Parathyroid adenoma (tissue), 2 donors: Measurements from ENCODE around the gene KLHL29.

Experiments used
- H2AFZ ChIP-seq: fragments of 300-600 bp; sonication (generic); one replicate; pipeline ENCODE4 v1.7.0; 2017; ENCODE audit warnings: antibody characterized with exemption, mild to moderate bottlenecking
- H3K27ac ChIP-seq: fragments of 300-600 bp; sonication (generic); one replicate; pipeline ENCODE4 v1.7.0; 2017
- H3K27me3 ChIP-seq: fragments of 300-600 bp; sonication (generic); one replicate; pipeline ENCODE4 v1.7.0; 2017; ENCODE audit warnings: low read length; ENCODE audit not compliant: control insufficient read depth, insufficient read depth
- H3K36me3 ChIP-seq: fragments of 300-600 bp; sonication (generic); one replicate; pipeline ENCODE4 v1.7.0; 2017; ENCODE audit warnings: low read length; ENCODE audit not compliant: control insufficient read depth, insufficient read depth
- H3K4me1 ChIP-seq: fragments of 300-600 bp; sonication (generic); one replicate; pipeline ENCODE4 v1.7.0; 2017; ENCODE audit warnings: control low read depth
- H3K4me2 ChIP-seq: fragments of 300-600 bp; sonication (generic); one replicate; pipeline ENCODE4 v1.7.0; 2017; ENCODE audit warnings: low read length
- H3K4me3 ChIP-seq: fragments of 300-600 bp; sonication (generic); one replicate; pipeline ENCODE4 v1.7.0; 2017; ENCODE audit warnings: low read depth, low read length
- H3K79me2 ChIP-seq: fragments of 300-600 bp; sonication (generic); one replicate; pipeline ENCODE4 v1.7.0; 2017; ENCODE audit warnings: control low read depth
- H3K9ac ChIP-seq: fragments of 300-600 bp; sonication (generic); one replicate; pipeline ENCODE4 v1.7.0; 2017; ENCODE audit warnings: mild to moderate bottlenecking
- H3K9me3 ChIP-seq: fragments of 300-600 bp; sonication (generic); one replicate; pipeline ENCODE4 v1.7.0; 2017; ENCODE audit warnings: low read length; ENCODE audit not compliant: control insufficient read depth
- CTCF ChIP-seq: fragments of 300-600 bp; sonication (generic); IDR thresholded peaks from one replicate; pipeline ENCODE4 v1.7.0; 2017; ENCODE audit warnings: antibody characterized with exemption, mild to moderate bottlenecking
- donor health status: primary hyperparathyroidism.

The KLHL29 gene

GRCh38 chr2:23563673-23564614 is 179.0 kb downstream of the KLHL29 start:
- Histone ChIP-seq H2AFZ (no peak overlapping the region), H3K9me3 (no peaks in the 10 kb centered on the region), H3K27ac (no peak overlapping the region), H3K79me2 (no peaks in the 10 kb centered on the region), H3K36me3 (no peaks in the 10 kb centered on the region), H3K27me3 (no peaks in the 10 kb centered on the region), H3K9ac (no peak overlapping the region), H3K4me1 (no peaks in the 10 kb centered on the region), H3K4me3 (no peak overlapping the region), H3K4me2 (no peak overlapping the region)
- TF ChIP-seq CTCF = no peak

- TF ChIP-seq CTCF = no peak
- no peak overlapping the region for H3K4me3 ChIP-seq
- H2AFZ ChIP-seq = no peak overlapping the region
- H3K79me2 ChIP-seq = no peaks in the 10 kb centered on the region
- no peaks in the 10 kb centered on the region for H3K27me3 ChIP-seq
- H3K27ac ChIP-seq = no peak overlapping the region
- no peak overlapping the region for H3K9ac ChIP-seq
- no peak overlapping the region for H3K4me2 ChIP-seq
- no peaks in the 10 kb centered on the region for H3K36me3 ChIP-seq
- H3K9me3 ChIP-seq = no peaks in the 10 kb centered on the region
- H3K4me1 ChIP-seq = no peaks in the 10 kb centered on the region
Measured at GRCh38 chr2:23564615-23564960, 179.6 kb downstream of the KLHL29 start.

GRCh38 chr2:23565374-23565773 is 180.4 kb downstream of the KLHL29 start:
- Histone ChIP-seq H3K9me3 (no peaks in the 10 kb centered on the region), H3K9ac (no peak overlapping the region), H2AFZ (no peak overlapping the region), H3K4me3 (no peak overlapping the region), H3K4me1 (no peaks in the 10 kb centered on the region), H3K4me2 (no peak overlapping the region), H3K36me3 (no peaks in the 10 kb centered on the region), H3K27ac (no peak overlapping the region), H3K79me2 (no peaks in the 10 kb centered on the region), H3K27me3 (no peaks in the 10 kb centered on the region)
- TF ChIP-seq CTCF = no peak

GRCh38 chr2:23565814-23566213 is 180.8 kb downstream of the KLHL29 start:
- H3K27ac ChIP-seq = no peak overlapping the region
- H2AFZ ChIP-seq = no peak overlapping the region
- no peaks in the 10 kb centered on the region for H3K4me1 ChIP-seq
- TF ChIP-seq CTCF = no peak
- no peak overlapping the region for H3K4me2 ChIP-seq
- no peaks in the 10 kb centered on the region for H3K27me3 ChIP-seq
- no peak overlapping the region for H3K9ac ChIP-seq
- no peak overlapping the region for H3K4me3 ChIP-seq
- H3K9me3 ChIP-seq = no peaks in the 10 kb centered on the region
- no peaks in the 10 kb centered on the region for H3K36me3 ChIP-seq
- no peaks in the 10 kb centered on the region for H3K79me2 ChIP-seq
